Left ventricle myocardium superior (tissue), 1 donor: ENCODE data around the gene TMEM37. TPM values are rescaled to one million over a fixed set of nuclear protein-coding genes. Genes with fewer than 3 reads are reported as not detected.
"Not testable (repeated sequence)": the region's sequence is repeated elsewhere in the genome, so short reads cannot be mapped to it uniquely, and the experiment has no call there.

Experiments
- ATAC-seq: fragments of 200-7000 bp; cut with Tn5 transposase; one replicate; pipeline ENCODE4 v1.9.1; 2020; ENCODE audit warnings: mild to moderate bottlenecking, moderate library complexity
- DNase-seq: peaks from one replicate; pipeline ENCODE4 v3.0.0-alpha.2; 2020
- intact Hi-C: fragments of 100-400 bp; cut with micrococcal nuclease; formaldehyde crosslinking; loops from one replicate; pipeline ENCODE4 v1.11.0; 2022
- long read RNA-seq: library from polyadenylated mRNA; unstranded; transcript quantifications from one replicate; pipeline ENCODE4 v2.0.0, GENCODE V29; 2021
- total RNA-seq: library from RNA; stranded (reverse); fragmentation: NEBNext Ultra II Directional; extraction: Animal tissue kit (Norgen Biotek cat#: 25700); gene quantifications from one replicate; pipeline ENCODE4 v1.2.1, GENCODE V29; 2021
- donor health status: DM: no; HTN: yes; CAD: no; lungs with severe emphysema.

TMEM37 gene
- total RNA-seq = 2.9 TPM
- long read RNA-seq, partial matches to known transcripts = 0 of 3 reads
- long read RNA-seq, other reads (novel, unspliced or antisense) = 0 of 3 reads

- ATAC-seq = peak; percentile 91
- intact Hi-C loops = no loop called here
- peak; percentile 81 for DNase-seq
Measured at GRCh38 chr2:119431155-119431975, at the start of gene TMEM37. TMEM37 (plus strand) TSS chr2:119431854; CDS start chr2:119431904, 50 bp downstream.

- DNase-seq (peak; percentile 46), ATAC-seq (no peak)
- intact Hi-C loops = no loop called here
Measured at GRCh38 chr2:119383410-119384140, 48.1 kb upstream of the TMEM37 start.

- intact Hi-C loops = no loop called here
- DNase-seq (no peak), ATAC-seq (no peak)
Measured at GRCh38 chr2:119384971-119385370, 46.7 kb upstream of the TMEM37 start.

- intact Hi-C loops = no loop called here
- DNase-seq (no peak), ATAC-seq (no peak)
Measured at GRCh38 chr2:119385466-119385865, 46.2 kb upstream of the TMEM37 start.

GRCh38 chr2:119387381-119388129 is 44.1 kb upstream of the TMEM37 start:
- ATAC-seq = peak; percentile 82
- DNase-seq = peak; percentile 81
- intact Hi-C loops = no loop called here

GRCh38 chr2:119389615-119390306 is 41.9 kb upstream of the TMEM37 start:
- peak; percentile 59 for ATAC-seq
- intact Hi-C loops = no loop called here
- DNase-seq = peak; percentile 66

GRCh38 chr2:119393971-119394748 is 37.5 kb upstream of the TMEM37 start:
- intact Hi-C loops = no loop called here
- ATAC-seq = no peak
- no peak for DNase-seq

- DNase-seq (no peak), ATAC-seq (no peak)
- intact Hi-C loops = no loop called here
Measured at GRCh38 chr2:119397196-119397595, 34.5 kb upstream of the TMEM37 start.

- ATAC-seq (no peak), DNase-seq (no peak)
- intact Hi-C loops = loop anchor here (10.0 kb wide), 1 partner anchor 263 kb away; no protein-coding TSS in a partner anchor
Measured at GRCh38 chr2:119402106-119402505, 29.5 kb upstream of the TMEM37 start.

- peak; percentile 43 for DNase-seq
- peak; percentile 92 for ATAC-seq
- intact Hi-C loops = loop anchor here (10.0 kb wide), 1 partner anchor 262 kb away; no protein-coding TSS in a partner anchor
Measured at GRCh38 chr2:119402645-119403560, 28.8 kb upstream of the TMEM37 start.

GRCh38 chr2:119403618-119404017 is 28.0 kb upstream of the TMEM37 start:
- intact Hi-C loops = loop anchor here (10.0 kb wide), 1 partner anchor 261 kb away; no protein-coding TSS in a partner anchor
- ATAC-seq, DNase-seq: not testable (repeated sequence)

- no peak for DNase-seq
- ATAC-seq = no peak
- intact Hi-C loops = loop anchor here (5.0 to 10.0 kb wide), 2 partner anchors 72 to 260 kb away; no protein-coding TSS in a partner anchor
Measured at GRCh38 chr2:119405151-119405550, 26.5 kb upstream of the TMEM37 start.

- ATAC-seq = peak; percentile 77
- intact Hi-C loops = loop anchor here (5.0 to 10.0 kb wide), 2 partner anchors 70 to 257 kb away; no protein-coding TSS in a partner anchor
Measured at GRCh38 chr2:119407430-119408220, 24.0 kb upstream of the TMEM37 start.

GRCh38 chr2:119408221-119408619 is 23.4 kb upstream of the TMEM37 start:
- intact Hi-C loops = loop anchor here (5.0 to 10.0 kb wide), 2 partner anchors 69 to 257 kb away; no protein-coding TSS in a partner anchor
- no peak for DNase-seq
- peak; percentile 51 for ATAC-seq

More at GRCh38 chr2:119407430-119408220, 24.0 kb upstream of the TMEM37 start:
- no peak for DNase-seq

- no peak for DNase-seq
- intact Hi-C loops = loop anchor here (5.0 to 10.0 kb wide), 2 partner anchors 68 to 255 kb away; no protein-coding TSS in a partner anchor
- no peak for ATAC-seq
Measured at GRCh38 chr2:119409506-119409905, 22.1 kb upstream of the TMEM37 start.

GRCh38 chr2:119414894-119415293 is 16.8 kb upstream of the TMEM37 start:
- intact Hi-C loops = no loop called here
- no peak for DNase-seq
- no peak for ATAC-seq
